HUES6 (cell line): ENCODE results near the gene HLA-G.

Experiments
- H3K27ac ChIP-seq: 2 replicates; pipeline ENCODE4 v1.7.0; 2013; ENCODE audit warnings: low read depth, mild to moderate bottlenecking, low read length, inconsistent platforms
- H3K27me3 ChIP-seq: 2 replicates; pipeline ENCODE4 v1.6.1; 2013; ENCODE audit warnings: low read length; ENCODE audit not compliant: control insufficient read depth, insufficient read depth
- H3K36me3 ChIP-seq: 2 replicates; pipeline ENCODE4 v1.6.1; 2013; ENCODE audit warnings: low read length; ENCODE audit not compliant: control insufficient read depth, insufficient read depth
- H3K4me1 ChIP-seq: 2 replicates; pipeline ENCODE4 v1.6.1; 2013; ENCODE audit warnings: low read length; ENCODE audit not compliant: control insufficient read depth, insufficient read depth
- H3K4me3 ChIP-seq: 2 replicates; pipeline ENCODE4 v1.5.1; 2013; ENCODE audit warnings: low read depth, low read length
- H3K9ac ChIP-seq: one replicate; pipeline ENCODE4 v1.6.1; 2013; ENCODE audit warnings: mild to moderate bottlenecking, low read length
- H3K9me3 ChIP-seq: 2 replicates; pipeline ENCODE4 v1.6.1; 2013; ENCODE audit warnings: low read depth, low read length; ENCODE audit not compliant: control insufficient read depth, insufficient read depth

The HLA-G gene

DNA sequence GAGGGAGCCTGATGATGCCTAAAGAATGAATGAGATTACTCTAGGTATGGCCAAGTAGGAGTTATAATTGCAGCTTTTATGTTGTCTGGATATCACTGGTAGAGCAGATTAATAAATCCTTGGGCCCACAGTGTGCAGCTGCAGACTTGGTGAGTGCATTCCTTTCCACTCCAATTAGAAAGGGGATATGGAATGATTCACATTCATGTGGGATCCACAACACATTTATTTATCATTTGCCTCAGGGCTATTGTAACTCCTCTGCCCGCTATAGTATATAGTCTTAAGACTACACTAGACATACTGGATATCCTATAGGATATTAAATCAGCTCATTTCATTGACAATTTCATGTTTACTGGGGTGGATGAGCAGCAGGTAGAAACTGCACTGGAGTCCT is 11.6 kb upstream of the HLA-G start:
- Histone ChIP-seq H3K36me3 (no peaks in the 10 kb centered on the region), H3K4me1 (no peaks in the 10 kb centered on the region), H3K9ac (no peak overlapping the region), H3K27ac (no peak overlapping the region), H3K4me3 (no peak overlapping the region), H3K27me3 (peaks cover 15% of the 10 kb centered on the region), H3K9me3 (no peaks in the 10 kb centered on the region)

- Histone ChIP-seq H3K36me3 (no peaks in the 10 kb centered on the region), H3K9ac (no peak overlapping the region), H3K27me3 (peaks cover 14% of the 10 kb centered on the region), H3K9me3 (no peaks in the 10 kb centered on the region), H3K4me1 (no peaks in the 10 kb centered on the region), H3K27ac (no peak overlapping the region), H3K4me3 (no peak overlapping the region)
Measured at GRCh38 chr6:29818892-29819291, 8.7 kb upstream of the HLA-G start.

- Histone ChIP-seq H3K36me3 (no peaks in the 10 kb centered on the region), H3K27ac (no peak overlapping the region), H3K4me3 (no peak overlapping the region), H3K9me3 (no peaks in the 10 kb centered on the region), H3K4me1 (no peaks in the 10 kb centered on the region; the same call in 1 of the 2 replicates), H3K9ac (no peak overlapping the region), H3K27me3 (peaks cover 55% of the 10 kb centered on the region)
Measured at GRCh38 chr6:29824144-29824543, 3.5 kb upstream of the HLA-G start.

DNA sequence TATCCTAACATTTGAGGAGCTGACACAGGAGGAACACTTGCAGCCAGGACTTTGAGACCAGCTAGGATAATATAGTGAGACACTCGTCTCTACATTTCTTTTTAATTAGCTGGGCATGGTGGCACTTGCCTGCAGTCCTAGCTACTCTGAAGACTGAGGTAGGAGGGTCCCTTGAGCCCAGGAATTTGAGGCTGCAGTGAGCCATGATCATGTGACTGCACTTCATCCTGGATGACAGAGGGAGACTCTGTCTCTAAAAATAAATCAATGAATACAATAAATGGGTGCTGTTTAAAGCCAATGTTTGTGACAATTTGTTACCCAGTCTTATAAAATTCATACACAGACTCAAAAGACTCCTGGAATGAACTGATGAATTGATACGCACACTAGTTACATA is 1.8 kb upstream of the HLA-G start:
- no peaks in the 10 kb centered on the region for H3K36me3 ChIP-seq
- H3K4me1 ChIP-seq: no peaks in the 10 kb centered on the region; the same call in 1 of the 2 replicates
- no peak overlapping the region for H3K4me3 ChIP-seq
- H3K9me3 ChIP-seq: no peaks in the 10 kb centered on the region
- H3K27me3 ChIP-seq: peaks cover 72% of the 10 kb centered on the region
- no peak overlapping the region for H3K27ac ChIP-seq
- H3K9ac ChIP-seq: no peak overlapping the region

- Histone ChIP-seq H3K4me1 (no peaks in the 10 kb centered on the region; the same call in 1 of the 2 replicates), H3K4me3 (no peak overlapping the region), H3K27me3 (peaks cover 73% of the 10 kb centered on the region), H3K27ac (no peak overlapping the region), H3K9me3 (no peaks in the 10 kb centered on the region), H3K36me3 (no peaks in the 10 kb centered on the region), H3K9ac (no peak overlapping the region)
Measured at GRCh38 chr6:29826271-29826670, 1.4 kb upstream of the HLA-G start.

GRCh38 chr6:29828471-29828797 is 809 bp downstream of the HLA-G start:
- H3K9ac ChIP-seq: no peak overlapping the region
- no peak overlapping the region for H3K27ac ChIP-seq
- no peaks in the 10 kb centered on the region for H3K36me3 ChIP-seq
- H3K4me1 ChIP-seq: no peaks in the 10 kb centered on the region; the same call in 1 of the 2 replicates
- peaks cover 84% of the 10 kb centered on the region for H3K27me3 ChIP-seq
- peak overlapping the region; percentile 74 for H3K4me3 ChIP-seq
- H3K9me3 ChIP-seq: no peaks in the 10 kb centered on the region

DNA sequence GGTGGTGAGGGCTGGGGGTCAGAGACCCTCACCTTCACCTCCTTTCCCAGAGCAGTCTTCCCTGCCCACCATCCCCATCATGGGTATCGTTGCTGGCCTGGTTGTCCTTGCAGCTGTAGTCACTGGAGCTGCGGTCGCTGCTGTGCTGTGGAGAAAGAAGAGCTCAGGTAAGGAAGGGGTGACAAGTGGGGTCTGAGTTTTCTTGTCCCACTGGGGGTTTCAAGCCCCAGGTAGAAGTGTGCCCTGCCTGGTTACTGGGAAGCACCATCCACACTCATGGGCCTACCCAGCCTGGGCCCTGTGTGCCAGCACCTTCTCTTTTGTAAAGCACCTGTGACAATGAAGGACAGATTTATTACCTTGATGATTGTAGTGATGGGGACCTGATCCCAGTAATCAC is 2.1 kb downstream of the HLA-G start:
- Histone ChIP-seq H3K4me3 (no peak overlapping the region), H3K36me3 (no peaks in the 10 kb centered on the region), H3K27ac (no peak overlapping the region), H3K4me1 (no peaks in the 10 kb centered on the region; the same call in 1 of the 2 replicates), H3K9me3 (no peaks in the 10 kb centered on the region), H3K9ac (no peak overlapping the region), H3K27me3 (peaks cover 85% of the 10 kb centered on the region)

- H3K9me3 ChIP-seq: no peaks in the 10 kb centered on the region
- no peaks in the 10 kb centered on the region for H3K36me3 ChIP-seq
- no peak overlapping the region for H3K27ac ChIP-seq
- H3K9ac ChIP-seq: no peak overlapping the region
- no peak overlapping the region for H3K4me3 ChIP-seq
- H3K4me1 ChIP-seq: no peaks in the 10 kb centered on the region; the same call in 1 of the 2 replicates
- peaks cover 84% of the 10 kb centered on the region for H3K27me3 ChIP-seq
Measured at GRCh38 chr6:29830409-29830808, 2.8 kb downstream of the HLA-G start.

DNA sequence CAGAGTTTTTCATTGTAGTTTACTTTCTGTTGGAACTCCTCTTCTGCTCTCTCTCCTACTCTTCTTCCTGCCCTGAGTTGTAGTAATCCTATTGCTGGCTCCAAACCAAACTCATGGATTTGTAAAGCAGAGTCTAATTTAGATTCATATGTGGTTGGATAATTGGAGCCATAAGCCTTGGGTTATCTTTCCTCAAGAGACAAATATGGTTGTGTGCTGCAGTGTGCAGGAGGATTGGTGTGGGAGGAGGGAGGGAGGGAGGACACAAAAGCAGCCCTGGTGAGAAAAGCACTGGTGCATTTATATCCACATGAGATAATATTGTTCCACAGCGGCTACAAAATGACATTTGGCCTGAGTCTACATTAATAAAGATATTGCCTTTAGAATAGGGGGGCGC is 4.2 kb downstream of the HLA-G start:
- Histone ChIP-seq H3K4me3 (no peak overlapping the region), H3K9ac (no peak overlapping the region), H3K4me1 (no peaks in the 10 kb centered on the region; the same call in 1 of the 2 replicates), H3K27me3 (peaks cover 80% of the 10 kb centered on the region), H3K27ac (no peak overlapping the region), H3K36me3 (no peaks in the 10 kb centered on the region), H3K9me3 (no peaks in the 10 kb centered on the region)

GRCh38 chr6:29834564-29835436 is 7.2 kb downstream of the HLA-G start:
- H3K9me3 ChIP-seq: no peaks in the 10 kb centered on the region
- no peak overlapping the region for H3K4me3 ChIP-seq
- peaks cover 64% of the 10 kb centered on the region for H3K27me3 ChIP-seq
- H3K36me3 ChIP-seq: no peaks in the 10 kb centered on the region
- H3K4me1 ChIP-seq: no peaks in the 10 kb centered on the region
- no peak overlapping the region for H3K27ac ChIP-seq
- no peak overlapping the region for H3K9ac ChIP-seq

- Histone ChIP-seq H3K4me1 (no peaks in the 10 kb centered on the region), H3K27ac (no peak overlapping the region), H3K9ac (no peak overlapping the region), H3K4me3 (no peak overlapping the region), H3K36me3 (no peaks in the 10 kb centered on the region), H3K9me3 (no peaks in the 10 kb centered on the region), H3K27me3 (peaks cover 29% of the 10 kb centered on the region)
Measured at GRCh38 chr6:29839917-29840316, 12.3 kb downstream of the HLA-G start.
